Inferior parietal cortex (tissue), 1 donor: Measurements from ENCODE around the gene DAPK1.

Source experiments
- DNase-seq: peaks from one replicate; pipeline ENCODE4 v3.0.0-alpha.2; 2016; ENCODE audit errors: extremely low spot score

Gene DAPK1

DNA sequence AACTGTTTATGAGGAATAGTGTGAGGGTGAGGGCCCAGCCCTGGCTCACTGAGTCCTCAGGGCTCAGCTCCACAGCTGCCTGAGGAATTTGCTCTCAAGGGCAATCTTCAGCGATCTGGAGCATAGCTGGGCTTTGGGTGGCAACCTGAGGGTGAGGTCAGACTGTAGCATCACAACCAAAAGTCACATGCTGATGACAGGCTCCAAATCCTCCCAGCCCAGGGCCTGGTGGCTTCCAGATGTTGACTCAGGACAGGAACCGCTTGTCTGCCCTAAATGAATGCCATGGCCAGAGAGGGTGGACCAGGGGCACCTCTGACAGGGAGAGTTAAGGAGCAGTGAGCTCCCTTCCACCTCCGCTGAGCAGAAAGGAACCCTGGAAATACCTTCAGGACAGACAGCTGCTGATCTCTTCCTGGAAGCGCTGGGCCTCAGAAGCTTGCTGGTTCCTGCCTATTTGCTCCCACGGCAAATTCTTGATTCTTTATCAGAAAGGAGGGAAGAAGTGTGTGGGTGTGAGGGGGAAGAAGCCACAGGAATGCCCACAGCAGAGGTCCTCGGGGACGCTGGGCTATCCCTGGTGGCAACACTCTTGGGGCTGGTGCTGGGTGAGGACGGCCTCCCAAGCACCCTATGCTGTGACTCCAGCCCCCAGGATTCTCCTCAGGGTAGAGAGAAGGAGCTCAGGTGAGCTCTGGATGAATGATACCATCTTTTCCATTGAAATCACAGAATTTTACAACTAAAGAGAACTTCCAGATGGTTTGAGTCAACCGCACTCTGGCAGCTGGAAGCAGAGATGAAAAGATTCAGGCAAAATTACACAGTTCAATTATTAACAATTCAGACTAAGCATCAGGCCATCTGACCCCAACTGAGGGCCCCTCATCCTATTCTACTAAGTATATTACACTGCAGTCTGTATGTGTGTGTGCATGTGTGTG is 214.5 kb downstream of the DAPK1 start:
- no peak for DNase-seq

DNA sequence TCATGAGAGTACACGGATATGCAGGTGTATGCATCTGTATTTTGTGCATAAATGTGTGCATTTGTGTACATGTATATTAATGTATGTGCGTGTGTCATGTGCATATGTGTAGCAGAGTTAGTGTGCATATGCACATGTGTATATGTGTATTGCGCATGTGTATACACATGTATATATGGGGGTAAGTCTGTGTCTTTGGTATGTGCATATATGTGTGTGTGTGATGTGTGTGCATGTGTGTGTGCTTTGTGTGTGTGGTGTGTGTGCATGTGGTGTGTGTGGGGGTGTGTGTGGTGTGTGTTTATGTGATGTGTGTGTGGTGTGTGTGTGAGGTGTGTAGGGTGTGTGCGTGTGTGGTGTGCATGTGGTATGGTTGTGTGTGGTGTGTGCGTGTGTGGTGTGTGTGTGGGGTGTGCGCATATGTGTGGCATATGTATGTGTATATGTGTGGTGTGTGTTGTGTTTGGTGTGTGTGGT is 215.2 kb downstream of the DAPK1 start:
- DNase-seq: no peak

- peak; percentile 65 for DNase-seq
These were observed 215.8 kb downstream of the DAPK1 start for GRCh38 chr9:87713278-87713987.

GRCh38 chr9:87713988-87714330 is 216.3 kb downstream of the DAPK1 start:
- no peak for DNase-seq

GRCh38 chr9:87714819-87715218 is 217.2 kb downstream of the DAPK1 start:
- peak; percentile 56 for DNase-seq

- DNase-seq: no peak
These were observed 218.5 kb downstream of the DAPK1 start for GRCh38 chr9:87716141-87716540.

- no peak for DNase-seq
These were observed 219.8 kb downstream of the DAPK1 start for GRCh38 chr9:87717456-87717855.

- DNase-seq: no peak
These were observed 220.6 kb downstream of the DAPK1 start for GRCh38 chr9:87718231-87718630.

GRCh38 chr9:87718852-87719612 is 221.4 kb downstream of the DAPK1 start:
- no peak for DNase-seq

- no peak for DNase-seq
These were observed 222.5 kb downstream of the DAPK1 start for GRCh38 chr9:87720173-87720572.

- no peak for DNase-seq
These were observed 224.9 kb downstream of the DAPK1 start for GRCh38 chr9:87722393-87723088.

- DNase-seq: peak; percentile 69
These were observed 227.8 kb downstream of the DAPK1 start for GRCh38 chr9:87725356-87725899.

GRCh38 chr9:87725900-87726709 is 228.4 kb downstream of the DAPK1 start, which contains the start of gene CTSL:
CTSL (plus strand) TSS chr9:87726119; CDS start chr9:87727604, 1,485 bp downstream.
- peak; percentile 92 for DNase-seq

GRCh38 chr9:87729246-87729645 is 231.6 kb downstream of the DAPK1 start:
- no peak for DNase-seq

GRCh38 chr9:87731321-87731720 is 233.7 kb downstream of the DAPK1 start:
- DNase-seq: no peak

DNA sequence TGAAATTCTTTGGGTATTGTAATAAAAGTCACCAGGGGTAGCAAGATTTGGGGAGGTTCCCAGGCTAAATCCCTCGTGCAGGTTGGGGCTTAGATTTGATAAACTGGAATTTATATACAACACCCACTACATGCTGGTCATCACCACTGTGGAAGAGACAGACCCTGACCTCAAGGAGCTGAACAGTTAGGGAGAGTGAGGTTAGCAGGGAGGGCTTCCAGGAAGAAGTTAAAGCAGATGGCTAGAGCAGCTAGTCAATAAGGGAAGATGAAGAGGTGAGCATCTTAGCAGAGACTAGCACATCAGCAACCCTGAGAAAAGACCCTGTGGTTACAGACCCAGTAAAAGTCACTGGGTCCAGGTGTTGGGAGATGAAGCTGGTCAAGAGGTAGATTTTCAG is 234.7 kb downstream of the DAPK1 start:
- no peak for DNase-seq

- no peak for DNase-seq
These were observed 235.1 kb downstream of the DAPK1 start for GRCh38 chr9:87732756-87733155.

- no peak for DNase-seq
These were observed 235.8 kb downstream of the DAPK1 start for GRCh38 chr9:87733273-87734052.

DNA sequence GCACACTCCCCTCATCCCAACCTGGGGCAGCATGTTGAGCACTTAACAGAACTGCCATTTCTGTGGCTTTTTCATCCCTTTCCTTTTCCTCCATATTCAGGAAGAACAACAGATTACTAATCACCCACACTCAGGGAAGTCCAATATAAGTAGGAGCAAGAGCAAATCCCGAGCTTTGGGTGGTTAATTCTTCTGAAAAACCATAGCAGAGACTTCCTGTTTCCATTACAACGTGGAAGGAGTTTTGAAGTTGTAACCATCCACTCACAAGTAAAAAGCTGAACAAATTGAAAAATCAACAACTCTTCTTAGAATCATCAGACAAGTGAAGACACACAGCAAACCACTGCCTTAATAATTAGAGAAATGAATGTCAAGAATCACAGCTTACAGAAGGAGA is 236.4 kb downstream of the DAPK1 start:
- no peak for DNase-seq
